Common myeloid progenitor, CD34-positive (primary cell): Measurements from ENCODE around the gene AHCYL2.

ENCODE experiments used
- CTCF ChIA-PET: fragments of 350-600 bp; sonication (Branson Sonifier 250); formaldehyde crosslinking; loops from one replicate; lab custom pipeline; 2021; ENCODE audit warnings: antibody characterized with exemption; lab: Charles Lee
- POLR2A ChIA-PET: fragments of 350-600 bp; sonication (Branson Sonifier 250); formaldehyde crosslinking; loops from one replicate; lab custom pipeline; 2021; ENCODE audit warnings: antibody characterized with exemption; lab: Charles Lee
- DNase-seq, 3 donors: peaks; one replicate each; pipeline versions ENCODE4 v3.0.0 to v3.0.0-alpha.2; 2013
- H3K27ac ChIP-seq, 2 experiments: 1 replicate in 1 of 2; 2 replicates in 1 of 2; pipeline ENCODE4 v1.7.0; 2013; ENCODE audit warnings: inconsistent platforms in 2 of 2, low read length in 2 of 2, mild to moderate bottlenecking in 2 of 2, low read depth in 1 of 2, moderate library complexity in 1 of 2; ENCODE audit not compliant: severe bottlenecking in 2 of 2, insufficient read depth in 1 of 2, poor library complexity in 1 of 2
- H3K27me3 ChIP-seq, 5 experiments: replicated peaks in 2 of 5; 1 replicate in 3 of 5; 2 replicates in 2 of 5; pipeline versions ENCODE4 v1.6.1 to v1.7.0; 2013; ENCODE audit warnings: low read length in 4 of 5, mild to moderate bottlenecking in 2 of 5, moderate library complexity in 2 of 5, inconsistent platforms in 1 of 5; ENCODE audit not compliant: insufficient read depth in 5 of 5, control insufficient read depth in 4 of 5
- H3K36me3 ChIP-seq, 4 experiments: 1 replicate in 2 of 4; 2 replicates in 2 of 4; pipeline versions ENCODE4 v1.6.1 to v1.7.0; 2013; ENCODE audit warnings: low read length in 3 of 4, control low read depth in 1 of 4, mild to moderate bottlenecking in 1 of 4; ENCODE audit not compliant: control insufficient read depth in 4 of 4, insufficient read depth in 4 of 4
- H3K4me1 ChIP-seq, 4 experiments: 1 replicate in 3 of 4; 2 replicates in 1 of 4; pipeline versions ENCODE4 v1.6.1 to v1.7.1; 2013; ENCODE audit warnings: low read length in 3 of 4, mild to moderate bottlenecking in 3 of 4, control low read depth in 1 of 4, inconsistent platforms in 1 of 4, moderate library complexity in 1 of 4; ENCODE audit not compliant: control insufficient read depth in 4 of 4, insufficient read depth in 4 of 4; ENCODE audit errors: control extremely low read depth in 1 of 4
- H3K4me3 ChIP-seq, 7 experiments: 1 replicate in 4 of 7; 2 replicates in 3 of 7; pipeline versions ENCODE4 v1.5.1 to v1.7.0; 2013; ENCODE audit warnings: mild to moderate bottlenecking in 7 of 7, low read length in 6 of 7, moderate library complexity in 6 of 7, inconsistent platforms in 2 of 7, low read depth in 2 of 7, control low read depth in 1 of 7; ENCODE audit not compliant: insufficient read depth in 4 of 7, control insufficient read depth in 1 of 7; ENCODE audit errors: extremely low read depth in 1 of 7
- H3K9me3 ChIP-seq, 5 experiments: 1 replicate in 4 of 5; 2 replicates in 1 of 5; pipeline versions ENCODE4 v1.6.1 to v1.7.1; 2013; ENCODE audit warnings: low read length in 4 of 5, mild to moderate bottlenecking in 2 of 5, inconsistent platforms in 1 of 5, low read depth in 1 of 5, moderate library complexity in 1 of 5; ENCODE audit not compliant: control insufficient read depth in 4 of 5, insufficient read depth in 2 of 5; ENCODE audit errors: control extremely low read depth in 1 of 5
- WGBS: methylation state at CpG from one replicate; pipeline ENCODE4 v1.1.5; 2013; ENCODE audit not compliant: insufficient coverage; 5-methylcytosine and 5-hydroxymethylcytosine counted together

The AHCYL2 gene

GRCh38 chr7:129375141-129375938 is 150.5 kb downstream of the AHCYL2 start:
- WGBS, result 94% methylated on average over 2 of the region's 2 CpGs
- H3K4me3 ChIP-seq, result no peak overlapping the region
- POLR2A ChIA-PET, result no interaction called here
- CTCF ChIA-PET, result interaction anchor here (0.9 to 17.4 kb wide), 11 partner anchors 7 to 268 kb away, joined by 3 to 225 read pairs (median 5); partner anchors contain the start of gene STRIP2
- H3K27ac ChIP-seq, result no peak overlapping the region
- DNase-seq, result no peak
- H3K4me1 ChIP-seq, result peaks cover 0 to 15% (median 6%) of the 10 kb centered on the region in 4 experiments
- H3K9me3 ChIP-seq, result no peaks in the 10 kb centered on the region
- peaks cover 0 to 3% (median under 1%) of the 10 kb centered on the region in 4 experiments for H3K36me3 ChIP-seq
- no peaks in the 10 kb centered on the region for H3K27me3 ChIP-seq

- Histone ChIP-seq H3K27ac (no peak overlapping the region), H3K36me3 (peaks cover 0 to 3% (median under 1%) of the 10 kb centered on the region in 4 experiments), H3K4me3 (no peak overlapping the region), H3K9me3 (no peaks in the 10 kb centered on the region), H3K4me1 (peaks cover 0 to 13% (median 6%) of the 10 kb centered on the region in 4 experiments), H3K27me3 (no peaks in the 10 kb centered on the region)
- CTCF ChIA-PET, result interaction anchor here (0.6 to 17.4 kb wide), 20 partner anchors 8 to 466 kb away, joined by 3 to 225 read pairs (median 3); partner anchors contain the start of gene STRIP2
- peak; percentile 36 to 62 (median 58) for DNase-seq
- WGBS, result 100% methylated on average over 1 of the region's 6 CpGs
- POLR2A ChIA-PET, result no interaction called here
Observed at GRCh38 chr7:129376076-129376777, 151.4 kb downstream of the AHCYL2 start.

GRCh38 chr7:129376778-129377700 is 152.2 kb downstream of the AHCYL2 start:
- WGBS, result 65% methylated on average over 3 of the region's 6 CpGs
- peak; percentile 34 to 80 (median 73) for DNase-seq
- ChIA-PET CTCF (interaction anchor here (0.8 to 17.4 kb wide), 18 partner anchors 8 to 465 kb away, joined by 3 to 225 read pairs (median 4); partner anchors contain the start of gene STRIP2), POLR2A (no interaction called here)
- Histone ChIP-seq H3K4me3 (no peak overlapping the region), H3K4me1 (peaks cover 0 to 8% (median 6%) of the 10 kb centered on the region in 4 experiments), H3K36me3 (peaks cover 0 to 3% (median under 1%) of the 10 kb centered on the region in 4 experiments), H3K9me3 (no peaks in the 10 kb centered on the region), H3K27ac (no peak overlapping the region), H3K27me3 (no peaks in the 10 kb centered on the region)

- no peaks in the 10 kb centered on the region for H3K27me3 ChIP-seq
- ChIA-PET CTCF (interaction anchor here (1.5 to 7.0 kb wide), 6 partner anchors 8 to 44 kb away, joined by 3 to 72 read pairs (median 6); no protein-coding TSS in a partner anchor), POLR2A (no interaction called here)
- peaks cover 0 to 7% (median 6%) of the 10 kb centered on the region in 4 experiments for H3K4me1 ChIP-seq
- H3K9me3 ChIP-seq, result no peaks in the 10 kb centered on the region
- 100% methylated on average over 7 of the region's 9 CpGs for WGBS
- no peak overlapping the region for H3K27ac ChIP-seq
- DNase-seq, result no peak
- H3K36me3 ChIP-seq, result peaks cover 0 to 3% (median under 1%) of the 10 kb centered on the region in 4 experiments
- H3K4me3 ChIP-seq, result no peak overlapping the region
Observed at GRCh38 chr7:129381710-129382484, 157.1 kb downstream of the AHCYL2 start.

- WGBS, result 65% methylated on average over 3 of the region's 3 CpGs
Observed at GRCh38 chr7:129383542-129384132, 158.8 kb downstream of the AHCYL2 start.

GRCh38 chr7:129385116-129385515 is 160.3 kb downstream of the AHCYL2 start:
- ChIA-PET CTCF (interaction anchor here (0.9 to 1.2 kb wide), 4 partner anchors 8 to 86 kb away, joined by 3 read pairs; no protein-coding TSS in a partner anchor), POLR2A (no interaction called here)
- no CpG with 5 or more reads among the region's 1 CpG for WGBS
- Histone ChIP-seq H3K27me3 (no peaks in the 10 kb centered on the region), H3K27ac (no peak overlapping the region), H3K36me3 (peaks cover 0 to 4% (median 2%) of the 10 kb centered on the region in 4 experiments), H3K4me3 (no peak overlapping the region), H3K9me3 (no peaks in the 10 kb centered on the region), H3K4me1 (no peaks in the 10 kb centered on the region)
- DNase-seq, result no peak

More at GRCh38 chr7:129383542-129384132, 158.8 kb downstream of the AHCYL2 start:
- Histone ChIP-seq H3K36me3 (peaks cover 0 to 3% (median under 1%) of the 10 kb centered on the region in 4 experiments), H3K4me1 (no peaks in the 10 kb centered on the region), H3K27me3 (no peaks in the 10 kb centered on the region), H3K27ac (no peak overlapping the region), H3K4me3 (no peak overlapping the region), H3K9me3 (no peaks in the 10 kb centered on the region)
- ChIA-PET POLR2A (no interaction called here), CTCF (no interaction called here)
- DNase-seq, result no peak
